ENCODE results near the gene CDH23.

Gene CDH23

DNA sequence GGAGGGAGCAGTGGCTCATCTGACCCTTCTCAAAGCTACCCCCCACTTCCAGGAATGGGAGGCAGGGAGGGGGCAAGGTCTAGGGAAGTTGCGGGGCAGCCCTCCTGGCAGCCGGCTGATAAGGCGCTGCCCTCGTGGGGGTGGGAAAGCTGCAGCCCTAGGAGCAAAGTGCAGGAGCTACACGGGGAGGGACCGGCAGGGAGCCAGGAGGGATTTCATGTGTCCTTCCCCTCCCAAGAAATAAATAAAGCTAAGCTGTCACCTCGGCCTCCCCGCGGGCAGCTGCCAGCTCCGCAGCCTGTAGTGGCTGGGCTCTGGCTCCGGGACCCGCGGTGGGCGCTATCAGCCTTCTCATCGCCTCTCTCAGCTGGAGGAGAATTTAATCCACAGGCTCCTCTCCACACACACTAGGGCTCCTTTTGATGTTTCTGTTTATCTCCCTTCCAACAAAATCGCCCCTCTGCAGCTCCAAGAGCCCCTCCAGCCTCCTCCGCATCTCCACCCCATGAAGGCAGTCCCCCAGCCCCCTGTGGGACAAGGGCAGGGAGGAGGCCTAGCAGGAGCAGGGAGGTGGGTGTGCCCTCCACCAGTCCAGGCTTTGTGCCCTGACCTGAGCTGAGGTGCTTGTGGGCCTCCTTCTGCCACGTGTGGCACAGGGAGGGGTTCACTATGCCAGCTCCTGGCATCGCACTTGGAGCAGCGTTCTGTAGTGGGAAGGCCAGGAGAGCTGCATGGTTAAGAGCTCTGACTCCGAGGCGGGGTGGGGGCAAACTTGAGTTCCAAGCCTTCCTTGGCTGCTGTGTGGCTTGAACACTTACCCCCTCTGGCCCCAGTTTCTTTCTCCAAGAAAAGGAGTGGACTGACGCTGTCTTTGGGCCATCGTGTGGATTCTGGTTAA lies 242.4 kb downstream of the CDH23 start:
- H3K9ac ChIP-seq (ENCODE audit: low read depth, low read length, poor library complexity, severe bottlenecking), result no peak overlapping the region
- no peak overlapping the region for H2AFZ ChIP-seq (ENCODE audit: low read length)
- TF ChIP-seq, protein P1, sequence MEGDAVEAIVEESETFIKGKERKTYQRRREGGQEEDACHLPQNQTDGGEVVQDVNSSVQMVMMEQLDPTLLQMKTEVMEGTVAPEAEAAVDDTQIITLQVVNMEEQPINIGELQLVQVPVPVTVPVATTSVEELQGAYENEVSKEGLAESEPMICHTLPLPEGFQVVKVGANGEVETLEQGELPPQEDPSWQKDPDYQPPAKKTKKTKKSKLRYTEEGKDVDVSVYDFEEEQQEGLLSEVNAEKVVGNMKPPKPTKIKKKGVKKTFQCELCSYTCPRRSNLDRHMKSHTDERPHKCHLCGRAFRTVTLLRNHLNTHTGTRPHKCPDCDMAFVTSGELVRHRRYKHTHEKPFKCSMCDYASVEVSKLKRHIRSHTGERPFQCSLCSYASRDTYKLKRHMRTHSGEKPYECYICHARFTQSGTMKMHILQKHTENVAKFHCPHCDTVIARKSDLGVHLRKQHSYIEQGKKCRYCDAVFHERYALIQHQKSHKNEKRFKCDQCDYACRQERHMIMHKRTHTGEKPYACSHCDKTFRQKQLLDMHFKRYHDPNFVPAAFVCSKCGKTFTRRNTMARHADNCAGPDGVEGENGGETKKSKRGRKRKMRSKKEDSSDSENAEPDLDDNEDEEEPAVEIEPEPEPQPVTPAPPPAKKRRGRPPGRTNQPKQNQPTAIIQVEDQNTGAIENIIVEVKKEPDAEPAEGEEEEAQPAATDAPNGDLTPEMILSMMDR (conservative IDR thresholded peaks at IDR 0.05; ENCODE audit: low read length), result no peak
- TF ChIP-seq EZH2phosphoT487 (IDR thresholded peaks at IDR 0.05; ENCODE audit: borderline replicate concordance), result no peak
- no peak overlapping the region for H3K4me3 ChIP-seq (ENCODE audit: low read length, poor library complexity, severe bottlenecking)
- H3K9me3 ChIP-seq (ENCODE audit: insufficient read depth, low read depth, low read length), result no peaks in the 10 kb centered on the region
- no peaks in the 10 kb centered on the region for H3K36me3 ChIP-seq (ENCODE audit: insufficient read depth, low read length)
- H3F3A ChIP-seq (ENCODE audit: low read depth), result no peaks in the 10 kb centered on the region
- H3K27me3 ChIP-seq (ENCODE audit: insufficient read depth, low read length, poor library complexity, severe bottlenecking), result no peaks in the 10 kb centered on the region
- no peaks in the 10 kb centered on the region for H3K79me2 ChIP-seq (ENCODE audit: insufficient read depth, low read length)
- no peaks in the 10 kb centered on the region for H4K20me1 ChIP-seq (ENCODE audit: insufficient read depth, low read length, poor library complexity, severe bottlenecking)
- H3K9me2 ChIP-seq (replicated peaks; ENCODE audit: low read depth, low read length), result no peaks in the 10 kb centered on the region
- H3K4me1 ChIP-seq (ENCODE audit: insufficient read depth, low read length, poor library complexity, severe bottlenecking), result no peaks in the 10 kb centered on the region
- no peak overlapping the region for H3K4me2 ChIP-seq (ENCODE audit: low read depth, low read length, poor library complexity, severe bottlenecking)

DNA sequence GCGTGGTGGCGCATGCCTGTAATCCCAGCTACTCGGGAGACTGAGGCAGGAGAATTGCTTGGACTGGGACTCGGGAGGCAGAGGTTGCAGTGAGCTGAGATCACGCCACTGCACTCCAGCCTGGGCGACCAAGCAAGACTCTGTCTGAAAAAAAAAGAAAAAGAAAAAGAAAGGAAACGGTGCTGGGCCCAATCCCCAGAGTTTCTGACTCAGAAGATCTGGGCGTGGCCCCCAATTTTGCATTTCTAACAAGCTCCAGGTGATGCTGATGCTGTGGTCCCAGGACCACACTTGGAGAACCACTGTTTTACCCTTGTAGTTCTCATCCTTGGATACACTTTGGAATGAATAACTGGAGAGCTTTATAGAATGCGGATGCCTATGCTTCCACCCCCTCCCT lies 243.9 kb downstream of the CDH23 start:
- no peak overlapping the region for H2AFZ ChIP-seq (ENCODE audit: low read length)
- H3K9ac ChIP-seq (ENCODE audit: low read depth, low read length, poor library complexity, severe bottlenecking), result no peak overlapping the region
- H3K4me2 ChIP-seq (ENCODE audit: low read depth, low read length, poor library complexity, severe bottlenecking), result no peak overlapping the region
- no peaks in the 10 kb centered on the region for H3F3A ChIP-seq (ENCODE audit: low read depth)
- H3K9me2 ChIP-seq (replicated peaks; ENCODE audit: low read depth, low read length), result no peaks in the 10 kb centered on the region
- no peaks in the 10 kb centered on the region for H3K27me3 ChIP-seq (ENCODE audit: insufficient read depth, low read length, poor library complexity, severe bottlenecking)
- H3K4me1 ChIP-seq (ENCODE audit: insufficient read depth, low read length, poor library complexity, severe bottlenecking), result no peaks in the 10 kb centered on the region
- no peaks in the 10 kb centered on the region for H3K79me2 ChIP-seq (ENCODE audit: insufficient read depth, low read length)
- H3K36me3 ChIP-seq (ENCODE audit: insufficient read depth, low read length), result no peaks in the 10 kb centered on the region
- H4K20me1 ChIP-seq (ENCODE audit: insufficient read depth, low read length, poor library complexity, severe bottlenecking), result no peaks in the 10 kb centered on the region
- H3K9me3 ChIP-seq (ENCODE audit: insufficient read depth, low read depth, low read length), result no peaks in the 10 kb centered on the region
- no peak overlapping the region for H3K4me3 ChIP-seq (ENCODE audit: low read length, poor library complexity, severe bottlenecking)
- no peak for TF ChIP-seq EZH2phosphoT487 (IDR thresholded peaks at IDR 0.05; ENCODE audit: borderline replicate concordance)
- TF ChIP-seq, protein P1 (conservative IDR thresholded peaks at IDR 0.05; ENCODE audit: low read length), result no peak

DNA sequence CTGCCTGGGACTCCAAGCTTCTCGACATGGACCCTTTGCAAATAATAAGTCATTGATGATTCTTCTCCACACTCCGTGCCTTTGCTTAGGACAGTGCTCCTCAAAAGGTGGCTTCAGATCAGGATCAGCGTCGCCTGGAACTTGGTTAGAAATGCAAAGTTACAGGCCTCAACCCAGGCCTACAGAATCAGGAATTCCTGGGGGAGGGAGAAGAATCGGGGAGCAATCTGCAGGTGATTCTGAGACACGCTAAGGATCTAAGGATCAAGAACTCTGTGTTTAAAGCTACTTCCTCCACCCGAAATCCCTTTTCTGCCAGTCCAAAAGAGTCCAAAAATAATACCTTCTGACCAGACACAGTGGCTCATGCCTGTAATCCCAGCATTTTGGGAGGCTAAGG lies 244.7 kb downstream of the CDH23 start:
- Histone ChIP-seq H3K4me3 (ENCODE audit: low read length, poor library complexity, severe bottlenecking) (no peak overlapping the region), H3K9me2 (replicated peaks; ENCODE audit: low read depth, low read length) (no peaks in the 10 kb centered on the region), H3F3A (ENCODE audit: low read depth) (no peaks in the 10 kb centered on the region), H3K4me1 (ENCODE audit: insufficient read depth, low read length, poor library complexity, severe bottlenecking) (no peaks in the 10 kb centered on the region), H3K36me3 (ENCODE audit: insufficient read depth, low read length) (no peaks in the 10 kb centered on the region), H2AFZ (ENCODE audit: low read length) (no peak overlapping the region), H4K20me1 (ENCODE audit: insufficient read depth, low read length, poor library complexity, severe bottlenecking) (no peaks in the 10 kb centered on the region), H3K79me2 (ENCODE audit: insufficient read depth, low read length) (no peaks in the 10 kb centered on the region), H3K27me3 (ENCODE audit: insufficient read depth, low read length, poor library complexity, severe bottlenecking) (no peaks in the 10 kb centered on the region), H3K4me2 (ENCODE audit: low read depth, low read length, poor library complexity, severe bottlenecking) (no peak overlapping the region), H3K9me3 (ENCODE audit: insufficient read depth, low read depth, low read length) (no peaks in the 10 kb centered on the region), H3K9ac (ENCODE audit: low read depth, low read length, poor library complexity, severe bottlenecking) (no peak overlapping the region)
- no peak for TF ChIP-seq EZH2phosphoT487 (IDR thresholded peaks at IDR 0.05; ENCODE audit: borderline replicate concordance)
- TF ChIP-seq, protein P1 (conservative IDR thresholded peaks at IDR 0.05; ENCODE audit: low read length), result no peak

Measured in Loucy (cell line).